K562 (cell line): ENCODE results near the gene POLD2. TPM values are rescaled to one million over a fixed set of nuclear protein-coding genes. Genes with fewer than 3 reads are reported as not detected.
A peak's percentile ranks its signal among the peaks of the same experiment; 100 is the strongest.

Experiments
- ATAC-seq: fragments of 200-7000 bp; cut with Tn5 transposase; 3 replicates; pipeline ENCODE4 v1.9.1; 2020; ENCODE audit warnings: moderate library complexity
- BruUV-seq: library from RNA; stranded (reverse); fragments of 400-500 nt; replicated peaks from 2 replicates; lab custom pipeline; 2021; lab: Mats Ljungman, UMichigan
- CTCF ChIA-PET: fragments of 300-600 bp; formaldehyde crosslinking; extraction: SDS; loops from one replicate; lab custom pipeline; 2021; ENCODE audit warnings: low intra/inter-chr PET ratio; lab: Yijun Ruan, JAX
- POLR2A ChIA-PET: fragments of 300-600, 350-650 bp; sonication (Branson Sonifier 250); formaldehyde crosslinking; extraction: SDS; loops from one replicate; lab custom pipeline; 2021; ENCODE audit warnings: antibody characterized with exemption, inconsistent platforms; lab: Yijun Ruan, JAX
- DNase-seq, 4 experiments: peaks; one replicate each; pipeline versions ENCODE4 v3.0.0 to v3.0.0-alpha.2; 2011 to 2018; ENCODE audit warnings: low spot score in 3 of 4, mixed read lengths in 3 of 4; ENCODE audit errors: extremely low read depth in 1 of 4
- FAIRE-seq: peaks from 2 replicates; lab custom pipeline; 2011; peaks lifted over from hg19 to GRCh38; lab: Jason Lieb, UNC
- H2AFZ ChIP-seq: 2 replicates; pipeline ENCODE4 v1.6.0; 2011; ENCODE audit warnings: low read depth, low read length, control low read depth, inconsistent platforms
- H3K27ac ChIP-seq: fragments of 200-600 bp; 3 replicates; pipeline ENCODE4 v1.8.0; 2011; ENCODE audit warnings: low read depth, mild to moderate bottlenecking, control low read depth, inconsistent platforms, low read length, moderate library complexity, mixed read lengths; ENCODE audit errors: extremely low read depth
- H3K27me3 ChIP-seq, 2 experiments: fragments of 300-600 bp in 1 of 2; 2 replicates in 1 of 2; 3 replicates in 1 of 2; pipeline versions ENCODE4 v1.6.0 to v1.8.0; 2011; ENCODE audit warnings: inconsistent platforms in 2 of 2, low read length in 2 of 2, mild to moderate bottlenecking in 1 of 2, mixed read lengths in 1 of 2, moderate library complexity in 1 of 2; ENCODE audit not compliant: control insufficient read depth in 2 of 2, insufficient read depth in 2 of 2
- H3K36me3 ChIP-seq: fragments of 300-600 bp; 3 replicates; pipeline ENCODE4 v1.8.0; 2011; ENCODE audit warnings: mild to moderate bottlenecking, low read length, inconsistent platforms; ENCODE audit not compliant: control insufficient read depth, insufficient read depth
- H3K4me1 ChIP-seq, 2 experiments: fragments of 200-600 bp in 1 of 2; replicated peaks in 1 of 2; 2 replicates in 1 of 2; 3 replicates in 1 of 2; pipeline versions ENCODE4 v1.5.1 to v1.8.0; 2011; ENCODE audit warnings: inconsistent platforms in 2 of 2, low read length in 2 of 2, mild to moderate bottlenecking in 1 of 2, mixed read lengths in 1 of 2, moderate library complexity in 1 of 2; ENCODE audit not compliant: control insufficient read depth in 2 of 2, insufficient read depth in 2 of 2
- H3K4me2 ChIP-seq: 2 replicates; pipeline ENCODE4 v1.6.1; 2011; ENCODE audit warnings: low read length, control low read depth, inconsistent platforms, mixed read lengths; ENCODE audit not compliant: insufficient read depth
- H3K4me3 ChIP-seq: fragments of 200-600 bp; sonication (generic), shearing (Covaris generic); 2 replicates; pipeline ENCODE4 v1.5.1; 2016; ENCODE audit warnings: control low read depth, inconsistent platforms
- H3K79me2 ChIP-seq: fragments of 200-600 bp; 3 replicates; pipeline ENCODE4 v1.8.0; 2011; ENCODE audit warnings: low read length, inconsistent platforms; ENCODE audit not compliant: control insufficient read depth, insufficient read depth
- H3K9ac ChIP-seq, 2 experiments: 2 replicates each; pipeline versions ENCODE4 v1.6.0 to v1.6.1; 2011; ENCODE audit warnings: low read depth in 2 of 2, low read length in 2 of 2, control low read depth in 1 of 2, inconsistent platforms in 1 of 2, mild to moderate bottlenecking in 1 of 2, mixed read lengths in 1 of 2; ENCODE audit not compliant: insufficient read depth in 1 of 2
- H3K9me1 ChIP-seq: one replicate; pipeline ENCODE4 v1.6.0; 2011; ENCODE audit warnings: inconsistent platforms, mild to moderate bottlenecking, low read length, moderate library complexity; ENCODE audit not compliant: control insufficient read depth, insufficient read depth
- H3K9me3 ChIP-seq: replicated peaks from 2 replicates; pipeline ENCODE4 v1.5.1; 2011; ENCODE audit warnings: low read depth, low read length, inconsistent platforms; ENCODE audit not compliant: control insufficient read depth, insufficient read depth
- H4K20me1 ChIP-seq: replicated peaks from 2 replicates; pipeline ENCODE4 v1.6.1; 2011; ENCODE audit warnings: low read length, inconsistent platforms, mixed read lengths; ENCODE audit not compliant: control insufficient read depth, insufficient read depth
- BCLAF1 ChIP-seq, 2 experiments: fragments of 450-650 bp in 1 of 2; IDR thresholded peaks; 2 replicates each; pipeline ENCODE4 v1.6.1; 2011 to 2017; ENCODE audit warnings: low read depth in 2 of 2, antibody characterized with exemption in 1 of 2, borderline replicate concordance in 1 of 2, low read length in 1 of 2, mild to moderate bottlenecking in 1 of 2, mixed read lengths in 1 of 2; ENCODE audit not compliant: control insufficient read depth in 1 of 2
- ELF4 ChIP-seq: fragments of 450-650 bp; formaldehyde crosslinking; IDR thresholded peaks from 2 replicates; pipeline ENCODE4 v1.4.0; 2022; ENCODE audit warnings: missing genetic modification characterization
- FOXA3 ChIP-seq, 2 experiments: fragments of 450-650 bp in 1 of 2; sonication (generic) in 1 of 2; formaldehyde crosslinking; IDR thresholded peaks in 1 of 2; conservative IDR thresholded peaks in 1 of 2; 2 replicates each; pipeline versions ENCODE4 v1.4.0 to v1.8.0; 2020 to 2022; ENCODE audit warnings: mild to moderate bottlenecking in 2 of 2, missing genetic modification reagents in 1 of 2
- KDM5B ChIP-seq: fragments of 200-600 bp; sonication (generic); IDR thresholded peaks from 2 replicates; pipeline ENCODE4 v1.6.1; 2012; ENCODE audit warnings: low read depth, mild to moderate bottlenecking, moderate library complexity, low read length, control low read depth, inconsistent platforms; ENCODE audit not compliant: insufficient replicate concordance
- PHF8 ChIP-seq: fragments of 200-600 bp; sonication (generic); IDR thresholded peaks from 2 replicates; pipeline ENCODE4 v1.6.1; 2012; ENCODE audit warnings: mixed run types, mild to moderate bottlenecking, inconsistent platforms, low read length, moderate library complexity, borderline replicate concordance
- SAFB2 ChIP-seq: fragments of 200-400 bp; formaldehyde crosslinking; IDR thresholded peaks from 2 replicates; pipeline ENCODE4 v1.6.1; 2018; ENCODE audit warnings: borderline replicate concordance, low read length, low read depth, moderate library complexity; ENCODE audit not compliant: severe bottlenecking
- STAT5B ChIP-seq: fragments of 250-450 bp; sonication (Bioruptor Pico); IDR thresholded peaks from 2 replicates; pipeline ENCODE4 v1.8.0; 2021; ENCODE audit warnings: mild to moderate bottlenecking, inconsistent platforms
- THAP7 ChIP-seq: fragments of 250-450 bp; sonication (Bioruptor Pico); IDR thresholded peaks from 2 replicates; pipeline ENCODE4 v1.5.0; 2021
- TRIM28 ChIP-seq: fragments of 450-650 bp; IDR thresholded peaks from 2 replicates; pipeline ENCODE4 v1.6.1; 2017
- WGBS: fragments of 100-300 bp; shearing (Covaris generic); methylation state at CpG from one replicate; pipeline ENCODE4 v1.1.6; 2016; ENCODE audit warnings: low coverage, mixed read lengths; ENCODE audit not compliant: insufficient coverage; ENCODE audit errors: missing lambda C conversion rate; 5-methylcytosine and 5-hydroxymethylcytosine counted together
- in situ Hi-C: fragments of 300-500 bp; cut with MboI; formaldehyde crosslinking; loops from 4 replicates; pipeline ENCODE4 v1.15.0; 2018; ENCODE audit warnings: inconsistent platforms, mixed read lengths
- intact Hi-C: fragments of 100-400 bp; cut with micrococcal nuclease; formaldehyde crosslinking; loops from 2 replicates; pipeline ENCODE4 v1.14.2; 2022
- polyA plus RNA-seq, 8 experiments: library from polyadenylated mRNA; depleted of rRNA in 4 of 8; stranded (reverse) in 5 of 8; unstranded in 3 of 8; fragments of >200 nt; fragmentation: Nextera tagmentation in 2 of 8; fragmentation: Illumina TruSeq in 1 of 8; extraction: Ambion mirVana in 2 of 8; extraction: Trizol in 1 of 8; gene quantifications; 2 replicates each; pipeline versions ENCODE4 v1.2.1 to v1.2.3, GENCODE V29; 2011 to 2014; ENCODE audit warnings: inconsistent platforms in 1 of 8, missing spikeins in 1 of 8
- total RNA-seq, 7 experiments: library from RNA; depleted of rRNA in 6 of 7; stranded (reverse); fragments of >200 nt in 6 of 7; fragmentation: Illumina TruSeq in 2 of 7; extraction: Trizol in 2 of 7; gene quantifications; 2 replicates each; pipeline versions ENCODE4 v1.2.1 to v1.2.3, GENCODE V29; 2011 to 2021; ENCODE audit warnings: low replicate concordance in 1 of 7

Gene POLD2
- total and polyA plus RNA-seq, 9 of the 15 experiments (the other 6 are each of a cell fraction or from before 2014, with no cell fraction given) = 29.7 to 259 (median 225) TPM

GRCh38 chr7:44080118-44080517 lies 43.2 kb downstream of the POLD2 start:
- H3K36me3 ChIP-seq = peaks cover 25% of the 10 kb centered on the region; the same call in 2 of the 3 replicates
- peaks cover 9 to 29% of the 10 kb centered on the region in 2 experiments; a peak in 4 of 5 replicates for H3K4me1 ChIP-seq
- peak; percentile 6 for TF ChIP-seq KDM5B
- no peak for TF ChIP-seq TRIM28
- ATAC-seq (no peak), DNase-seq (no peak), FAIRE-seq (no peak)
- WGBS = 92% methylated on average over 5 of the region's 5 CpGs
- ChIA-PET POLR2A (interaction anchor here (0.6 kb wide), 1 partner anchor 8 kb away, joined by 3 read pairs; no protein-coding TSS in a partner anchor), CTCF (no interaction called here)
- no TSS peak for BruUV-seq
- H3K79me2 ChIP-seq = no peaks in the 10 kb centered on the region
- no peak overlapping the region for H2AFZ ChIP-seq
- no peak overlapping the region for H3K4me3 ChIP-seq
- no peak overlapping the region; a peak in 1 of 4 replicates for H3K9ac ChIP-seq
- H3K27ac ChIP-seq = no peak overlapping the region
- intact Hi-C loops (loop anchor here (2.0 kb wide), 1 partner anchor 117 kb away; no protein-coding TSS in a partner anchor), in situ Hi-C loops (no loop called here)
- peaks cover 24% of the 10 kb centered on the region for H4K20me1 ChIP-seq
- H3K27me3 ChIP-seq = no peaks in the 10 kb centered on the region
- H3K4me2 ChIP-seq = no peak overlapping the region
- H3K9me1 ChIP-seq = no peaks in the 10 kb centered on the region
- H3K9me3 ChIP-seq = no peaks in the 10 kb centered on the region

- Histone ChIP-seq H3K27ac (no peak overlapping the region), H3K4me1 (peaks cover 9 to 29% of the 10 kb centered on the region in 2 experiments; a peak in 4 of 5 replicates), H3K79me2 (no peaks in the 10 kb centered on the region), H3K27me3 (no peaks in the 10 kb centered on the region), H3K9me3 (no peaks in the 10 kb centered on the region), H2AFZ (no peak overlapping the region), H4K20me1 (peaks cover 24% of the 10 kb centered on the region), H3K9me1 (no peaks in the 10 kb centered on the region), H3K4me2 (no peak overlapping the region), H3K36me3 (peaks cover 25% of the 10 kb centered on the region; the same call in 2 of the 3 replicates), H3K9ac (no peak overlapping the region; a peak in 1 of 4 replicates), H3K4me3 (no peak overlapping the region)
- WGBS = 78% methylated on average over 7 of the region's 11 CpGs
- ChIA-PET CTCF (no interaction called here), POLR2A (interaction anchor here (0.6 kb wide), 1 partner anchor 9 kb away, joined by 3 read pairs; no protein-coding TSS in a partner anchor)
- in situ Hi-C loops (no loop called here), intact Hi-C loops (loop anchor here (2.0 kb wide), 1 partner anchor 117 kb away; no protein-coding TSS in a partner anchor)
- FAIRE-seq (no peak), ATAC-seq (no peak), DNase-seq (no peak)
- no TSS peak for BruUV-seq
- TF ChIP-seq PHF8 = no peak
- no peak for TF ChIP-seq BCLAF1 (IDR thresholded peaks at IDR 0.05; ENCODE audit: borderline replicate concordance in 1 of 2, control insufficient read depth in 1 of 2, low read depth in 2 of 2, low read length in 1 of 2)
- TF ChIP-seq STAT5B (CRISPR knock-in tag) = no peak
- TF ChIP-seq ELF4 (CRISPR knock-in tag) = no peak
- no peak for TF ChIP-seq FOXA3 (CRISPR knock-in tag; conservative IDR thresholded peaks at IDR 0.05 in 1 of 2, IDR thresholded peaks at IDR 0.05 in 1 of 2)
- TF ChIP-seq SAFB2 = no peak
- TF ChIP-seq THAP7 = no peak
These were observed 43.9 kb downstream of the POLD2 start for GRCh38 chr7:44079331-44080021.
